GM19463 (cell line): Measurements from ENCODE around the gene CD164L2.
"Not testable (repeated sequence)": the region's sequence is repeated elsewhere in the genome, so short reads cannot be mapped to it uniquely, and the experiment has no call there.

Experiments
- ATAC-seq: cut with Tn5 transposase; IDR thresholded peaks from one replicate; pipeline ENCODE4 v1.9.1; 2021; ENCODE audit warnings: mild to moderate bottlenecking, moderate library complexity; ENCODE audit not compliant: unreplicated experiment

CD164L2 gene

GRCh38 chr1:27405598-27406361, 22.6 kb upstream of the CD164L2 start:
- not testable (repeated sequence) for ATAC-seq

GRCh38 chr1:27405074-27405473, 21.9 kb upstream of the CD164L2 start:
- no peak for ATAC-seq

GRCh38 chr1:27403931-27404330, 20.8 kb upstream of the CD164L2 start:
- peak; percentile 13 for ATAC-seq

GRCh38 chr1:27403065-27403726, 20.1 kb upstream of the CD164L2 start:
- peak; percentile 56 for ATAC-seq

- no peak for ATAC-seq
Measured at GRCh38 chr1:27402349-27402754, 19.2 kb upstream of the CD164L2 start.

GRCh38 chr1:27400963-27401341, 17.8 kb upstream of the CD164L2 start:
- no peak for ATAC-seq

GRCh38 chr1:27400082-27400962, 17.2 kb upstream of the CD164L2 start:
- no peak for ATAC-seq

- ATAC-seq, result no peak
Measured at GRCh38 chr1:27399251-27400025, 16.3 kb upstream of the CD164L2 start.

- no peak for ATAC-seq
Measured at GRCh38 chr1:27398405-27399149, 15.4 kb upstream of the CD164L2 start.

GRCh38 chr1:27397749-27398148, 14.6 kb upstream of the CD164L2 start:
- ATAC-seq, result no peak

GRCh38 chr1:27397110-27397509, 14.0 kb upstream of the CD164L2 start:
- no peak for ATAC-seq

- no peak for ATAC-seq
Measured at GRCh38 chr1:27395441-27396195, 12.5 kb upstream of the CD164L2 start.

GRCh38 chr1:27394925-27395324, 11.8 kb upstream of the CD164L2 start:
- no peak for ATAC-seq

- ATAC-seq, result no peak
Measured at GRCh38 chr1:27394282-27394658, 11.1 kb upstream of the CD164L2 start.

- no peak for ATAC-seq
Measured at GRCh38 chr1:27393641-27394281, 10.6 kb upstream of the CD164L2 start.

GRCh38 chr1:27392778-27393635, 9.9 kb upstream of the CD164L2 start:
- ATAC-seq, result no peak

- ATAC-seq, result peak; percentile 87
Measured at GRCh38 chr1:27392096-27392777, 9.1 kb upstream of the CD164L2 start, which contains the start of gene GPR3. Gene GPR3, plus strand, starts transcription at chr1:27392622. Its CDS starts 1,177 bp downstream, at chr1:27393799.
